ENCODE results near the gene IL1R2. TPM values are rescaled to one million over a fixed set of nuclear protein-coding genes. Genes with fewer than 3 reads are reported as not detected.

Gene IL1R2
- total and polyA plus RNA-seq, 2 of the 13 experiments (the other 11 are each of a cell fraction or from before 2014, with no cell fraction given), result 3.6 to 7.3 TPM

GRCh38 chr2:101956465-101957438 lies 35.0 kb upstream of the IL1R2 start (continued):
- no peak for TF ChIP-seq ZNF558 (CRISPR knock-in tag; IDR thresholded peaks at IDR 0.05; ENCODE audit: borderline replicate concordance)
- no peak for TF ChIP-seq JUN (CRISPR knock-in tag; IDR thresholded peaks at IDR 0.05)
- no peak for TF ChIP-seq ZNF780A (CRISPR knock-in tag; IDR thresholded peaks at IDR 0.05)
- no peak for TF ChIP-seq MEF2D (CRISPR knock-in tag; IDR thresholded peaks at IDR 0.05)
- TF ChIP-seq UBTF (CRISPR knock-in tag; IDR thresholded peaks at IDR 0.05), result no peak
- TF ChIP-seq ZNF556 (CRISPR knock-in tag; IDR thresholded peaks at IDR 0.05; ENCODE audit: borderline replicate concordance), result no peak
- TF ChIP-seq, protein P1, sequence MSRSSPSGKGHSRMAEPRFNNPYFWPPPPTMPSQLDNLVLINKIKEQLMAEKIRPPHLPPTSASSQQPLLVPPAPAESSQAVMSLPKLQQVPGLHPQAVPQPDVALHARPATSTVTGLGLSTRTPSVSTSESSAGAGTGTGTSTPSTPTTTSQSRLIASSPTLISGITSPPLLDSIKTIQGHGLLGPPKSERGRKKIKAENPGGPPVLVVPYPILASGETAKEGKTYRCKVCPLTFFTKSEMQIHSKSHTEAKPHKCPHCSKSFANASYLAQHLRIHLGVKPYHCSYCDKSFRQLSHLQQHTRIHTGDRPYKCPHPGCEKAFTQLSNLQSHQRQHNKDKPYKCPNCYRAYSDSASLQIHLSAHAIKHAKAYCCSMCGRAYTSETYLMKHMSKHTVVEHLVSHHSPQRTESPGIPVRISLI (CRISPR knock-in tag; IDR thresholded peaks at IDR 0.05; ENCODE audit: borderline replicate concordance), result no peak

DNA sequence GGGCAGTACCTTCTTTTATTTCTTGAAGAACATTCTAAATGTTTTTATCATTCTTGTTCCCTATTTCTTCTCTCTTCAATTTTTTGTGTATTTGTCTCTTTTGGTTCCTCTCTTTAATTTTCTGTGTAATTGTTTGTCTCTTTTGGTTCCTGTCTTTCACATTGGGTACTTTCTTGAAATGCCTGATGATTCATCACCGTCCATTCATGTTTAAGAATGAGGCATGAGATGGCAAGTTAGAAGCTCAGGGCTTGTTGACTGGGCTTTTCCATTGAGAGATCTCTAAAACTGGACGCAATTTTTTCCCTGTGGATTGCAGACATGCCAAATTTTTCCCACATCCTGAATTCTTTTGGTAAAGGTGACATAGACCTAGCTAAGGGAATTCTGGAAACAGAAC lies 33.7 kb upstream of the IL1R2 start:
- H3K27ac ChIP-seq (ENCODE audit: extremely low read length, insufficient read depth, low read length), result no peak overlapping the region
- POLR2A ChIA-PET, result no interaction called here
- TF ChIP-seq MAX (IDR thresholded peaks at IDR 0.05) (no peak), UBTF (CRISPR knock-in tag; IDR thresholded peaks at IDR 0.05) (no peak), SRSF4 (IDR thresholded peaks at IDR 0.05; ENCODE audit: low read depth, low read length, poor library complexity, severe bottlenecking) (no peak)
- TF ChIP-seq, protein P2, sequence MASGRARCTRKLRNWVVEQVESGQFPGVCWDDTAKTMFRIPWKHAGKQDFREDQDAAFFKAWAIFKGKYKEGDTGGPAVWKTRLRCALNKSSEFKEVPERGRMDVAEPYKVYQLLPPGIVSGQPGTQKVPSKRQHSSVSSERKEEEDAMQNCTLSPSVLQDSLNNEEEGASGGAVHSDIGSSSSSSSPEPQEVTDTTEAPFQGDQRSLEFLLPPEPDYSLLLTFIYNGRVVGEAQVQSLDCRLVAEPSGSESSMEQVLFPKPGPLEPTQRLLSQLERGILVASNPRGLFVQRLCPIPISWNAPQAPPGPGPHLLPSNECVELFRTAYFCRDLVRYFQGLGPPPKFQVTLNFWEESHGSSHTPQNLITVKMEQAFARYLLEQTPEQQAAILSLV (CRISPR knock-in tag; IDR thresholded peaks at IDR 0.05; ENCODE audit: borderline replicate concordance), result no peak

More for the DNA sequence above, 33.7 kb upstream of the IL1R2 start:
- H4K20me1 ChIP-seq (ENCODE audit: insufficient read depth, low read length), result no peaks in the 10 kb centered on the region
- no peak overlapping the region for H3K9ac ChIP-seq (ENCODE audit: insufficient read depth, low read depth, low read length)
- ATAC-seq (no peak), FAIRE-seq (no peak), DNase-seq (ENCODE audit: low spot score) (no peak)
- H3K79me2 ChIP-seq (ENCODE audit: insufficient read depth, low read length), result no peaks in the 10 kb centered on the region
- intact Hi-C loops (cut with micrococcal nuclease; ENCODE audit: unreplicated experiment), result no loop called here
- no peak overlapping the region for H2AFZ ChIP-seq (ENCODE audit: low read length)
- H3K4me2 ChIP-seq (ENCODE audit: low read depth, low read length), result no peak overlapping the region
- H3K27me3 ChIP-seq (ENCODE audit: control insufficient read depth in 1 of 2, insufficient read depth in 2 of 2, low read length in 2 of 2), result no peaks in the 10 kb centered on the region
- H3K4me1 ChIP-seq (ENCODE audit: insufficient read depth, low read length), result peaks cover 32% of the 10 kb centered on the region
- H3K4me3 ChIP-seq (replicated peaks in 1 of 3; ENCODE audit: insufficient read depth in 1 of 3, low read depth in 2 of 3, low read length in 3 of 3), result no peak overlapping the region
- WGBS (ENCODE audit: low lambda C conversion rate), result 0% methylated on average over 2 of the region's 2 CpGs
- BruUV-seq (replicated peaks), result no TSS peak
- H3K9me3 ChIP-seq (ENCODE audit: low read length), result no peaks in the 10 kb centered on the region
- H3K36me3 ChIP-seq (replicated peaks in 1 of 2; ENCODE audit: control insufficient read depth in 1 of 2, insufficient read depth in 2 of 2, low read length in 2 of 2), result no peaks in the 10 kb centered on the region
- CTCF ChIA-PET (ENCODE audit: low intra/inter-chr PET ratio, low total read pairs), result no interaction called here
- in situ Hi-C loops (cut with HindIII; ENCODE audit: extremely low pct_ligation_motif_present, low pct_unique_long_range_greater_than_20kb), result no loop called here
